IMR-90 (cell line): ENCODE data around the gene HSPG2. TPM values are rescaled to one million over a fixed set of nuclear protein-coding genes. Genes with fewer than 3 reads are reported as not detected.

Experiments
- ATAC-seq: fragments of 200-7000 bp; cut with Tn5 transposase; 2 replicates; pipeline ENCODE4 v1.9.1; 2020; ENCODE audit warnings: low read depth, mild to moderate bottlenecking, moderate library complexity
- BruUV-seq: library from RNA; stranded (reverse); fragments of 400-500 nt; replicated peaks from 2 replicates; lab custom pipeline; 2021; lab: Mats Ljungman, UMichigan
- CTCF ChIA-PET: fragments of 300-600 bp; formaldehyde crosslinking; extraction: SDS; loops from one replicate; lab custom pipeline; 2021; ENCODE audit warnings: antibody characterized with exemption; lab: Yijun Ruan, JAX
- POLR2A ChIA-PET: fragments of 300-600 bp; sonication (Branson Sonifier 250); formaldehyde crosslinking; loops from one replicate; lab custom pipeline; 2022; ENCODE audit warnings: antibody characterized with exemption; ENCODE audit not compliant: unreplicated experiment; lab: Charles Lee
- DNase-seq: peaks from one replicate; pipeline ENCODE4 v3.0.0; 2013
- H2AFZ ChIP-seq: replicated peaks from 2 replicates; pipeline ENCODE3; 2013; ENCODE audit warnings: low read length, mild to moderate bottlenecking; ENCODE audit not compliant: poor library complexity
- H2AK5ac ChIP-seq: 2 replicates; pipeline ENCODE4 v1.6.1; 2013; ENCODE audit warnings: low read depth, low read length, inconsistent platforms
- H2AK9ac ChIP-seq: replicated peaks from 2 replicates; pipeline ENCODE3; 2013; ENCODE audit warnings: mild to moderate bottlenecking, low read depth, low read length, moderate library complexity; ENCODE audit not compliant: poor library complexity
- H2BK120ac ChIP-seq: 2 replicates; pipeline ENCODE4 v1.6.1; 2013; ENCODE audit warnings: low read depth, low read length, inconsistent platforms
- H2BK15ac ChIP-seq: 3 replicates; pipeline ENCODE4 v1.6.1; 2013; ENCODE audit warnings: low read depth, low read length, inconsistent platforms
- H2BK20ac ChIP-seq: 2 replicates; pipeline ENCODE4 v1.6.1; 2013; ENCODE audit warnings: low read depth, mild to moderate bottlenecking, inconsistent platforms, low read length, moderate library complexity
- H2BK5ac ChIP-seq: 2 replicates; pipeline ENCODE4 v1.6.1; 2013; ENCODE audit warnings: mild to moderate bottlenecking, low read depth, low read length, inconsistent platforms; ENCODE audit not compliant: poor library complexity, severe bottlenecking
- H3K14ac ChIP-seq: replicated peaks from 2 replicates; pipeline ENCODE4 v1.6.1; 2013; ENCODE audit warnings: low read depth, low read length, inconsistent platforms
- H3K18ac ChIP-seq: 2 replicates; pipeline ENCODE4 v1.6.1; 2013; ENCODE audit warnings: low read depth, low read length, control low read depth
- H3K23ac ChIP-seq: 2 replicates; pipeline ENCODE4 v1.6.1; 2013; ENCODE audit warnings: low read depth, low read length, inconsistent platforms
- H3K27ac ChIP-seq: 2 replicates; pipeline ENCODE4 v1.5.1; 2013; ENCODE audit warnings: mild to moderate bottlenecking, control low read depth, low read length; ENCODE audit not compliant: insufficient read depth
- H3K27me3 ChIP-seq: 2 replicates; pipeline ENCODE4 v1.6.1; 2013; ENCODE audit warnings: low read length; ENCODE audit not compliant: control insufficient read depth, insufficient read depth
- H3K36me3 ChIP-seq: 2 replicates; pipeline ENCODE4 v1.6.1; 2013; ENCODE audit warnings: low read length, mixed read lengths; ENCODE audit not compliant: control insufficient read depth, insufficient read depth
- H3K4ac ChIP-seq: 2 replicates; pipeline ENCODE4 v1.6.1; 2013; ENCODE audit warnings: low read depth, low read length, inconsistent platforms
- H3K4me1 ChIP-seq: 2 replicates; pipeline ENCODE4 v1.6.1; 2013; ENCODE audit warnings: low read length, mixed read lengths; ENCODE audit not compliant: control insufficient read depth, insufficient read depth
- H3K4me2 ChIP-seq: 2 replicates; pipeline ENCODE4 v1.6.1; 2013; ENCODE audit warnings: low read depth, mild to moderate bottlenecking, control low read depth, low read length, moderate library complexity
- H3K4me3 ChIP-seq: 2 replicates; pipeline ENCODE4 v1.5.1; 2013; ENCODE audit warnings: low read depth, mild to moderate bottlenecking, control low read depth, low read length, moderate library complexity; ENCODE audit not compliant: insufficient read depth
- H3K56ac ChIP-seq: 2 replicates; pipeline ENCODE4 v1.6.1; 2013; ENCODE audit warnings: low read length, inconsistent platforms; ENCODE audit not compliant: insufficient read depth; ENCODE audit errors: extremely low read depth
- H3K79me1 ChIP-seq, 2 experiments: 2 replicates each; pipeline ENCODE4 v1.6.1; 2013; ENCODE audit warnings: low read length in 2 of 2, inconsistent platforms in 1 of 2, low read depth in 1 of 2
- H3K9ac ChIP-seq: 2 replicates; pipeline ENCODE4 v1.6.1; 2013; ENCODE audit warnings: low read depth, low read length, control low read depth
- H3K9me1 ChIP-seq: 2 replicates; pipeline ENCODE4 v1.6.1; 2013; ENCODE audit warnings: low read length, inconsistent platforms; ENCODE audit not compliant: insufficient read depth
- H3K9me3 ChIP-seq: 2 replicates; pipeline ENCODE4 v1.6.1; 2013; ENCODE audit warnings: low read length; ENCODE audit not compliant: control insufficient read depth, insufficient read depth
- H4K20me1 ChIP-seq: 2 replicates; pipeline ENCODE4 v1.6.1; 2013; ENCODE audit warnings: low read length, inconsistent platforms; ENCODE audit not compliant: insufficient read depth
- H4K5ac ChIP-seq: 2 replicates; pipeline ENCODE4 v1.6.1; 2013; ENCODE audit warnings: mild to moderate bottlenecking, low read depth, low read length, control low read depth
- H4K8ac ChIP-seq, 2 experiments: 2 replicates each; pipeline ENCODE4 v1.6.1; 2013; ENCODE audit warnings: low read depth in 2 of 2, low read length in 2 of 2, control low read depth in 1 of 2, inconsistent platforms in 1 of 2
- H4K91ac ChIP-seq: 2 replicates; pipeline ENCODE4 v1.6.1; 2013; ENCODE audit warnings: low read depth, low read length, inconsistent platforms; ENCODE audit not compliant: insufficient read depth
- BHLHE40 ChIP-seq: fragments of 150-350 bp; IDR thresholded peaks from 2 replicates; pipeline ENCODE4 v1.6.1; 2016; ENCODE audit warnings: mild to moderate bottlenecking, low read depth, low read length
- CEBPB ChIP-seq: IDR thresholded peaks from 2 replicates; pipeline ENCODE4 v1.6.1; 2012; ENCODE audit warnings: low read depth, low read length, improper control_type of control experiment
- CHD1 ChIP-seq: IDR thresholded peaks from 2 replicates; pipeline ENCODE4 v1.6.1; 2012; ENCODE audit warnings: low read depth, low read length, improper control_type of control experiment
- CTCF ChIP-seq: conservative IDR thresholded peaks from 2 replicates; pipeline ENCODE4 v1.5.1; 2012; ENCODE audit warnings: mild to moderate bottlenecking, low read depth, low read length, improper control_type of control experiment
- ELK1 ChIP-seq: fragments of 150-350 bp; IDR thresholded peaks from 2 replicates; pipeline ENCODE4 v1.6.1; 2016; ENCODE audit warnings: low read depth, mild to moderate bottlenecking, low read length, moderate library complexity, borderline replicate concordance
- FOS ChIP-seq: fragments of 150-350 bp; IDR thresholded peaks from 2 replicates; pipeline ENCODE4 v1.6.1; 2016; ENCODE audit warnings: low read depth, low read length
- MAFK ChIP-seq: IDR thresholded peaks from 2 replicates; pipeline ENCODE4 v1.6.1; 2012; ENCODE audit warnings: low read depth, low read length, improper control_type of control experiment
- MXI1 ChIP-seq: IDR thresholded peaks from 2 replicates; pipeline ENCODE4 v1.6.1; 2012; ENCODE audit warnings: low read depth, mild to moderate bottlenecking, low read length, moderate library complexity, borderline replicate concordance
- NFE2L2 ChIP-seq: fragments of 150-350 bp; IDR thresholded peaks from 2 replicates; pipeline ENCODE4 v1.6.1; 2016; ENCODE audit warnings: low read depth, mild to moderate bottlenecking, low read length
- POLR2A ChIP-seq: IDR thresholded peaks from 2 replicates; pipeline ENCODE4 v1.6.1; 2012; ENCODE audit warnings: mild to moderate bottlenecking, low read depth, low read length
- RAD21 ChIP-seq: IDR thresholded peaks from 2 replicates; pipeline ENCODE4 v1.6.1; 2012; ENCODE audit warnings: low read length, improper control_type of control experiment
- RCOR1 ChIP-seq: IDR thresholded peaks from 2 replicates; pipeline ENCODE4 v1.6.1; 2012; ENCODE audit warnings: mild to moderate bottlenecking, low read length, improper control_type of control experiment; ENCODE audit not compliant: insufficient replicate concordance
- RFX5 ChIP-seq: IDR thresholded peaks from 2 replicates; pipeline ENCODE4 v1.8.0; 2012; ENCODE audit warnings: low read depth, mild to moderate bottlenecking, low read length, moderate library complexity
- SMC3 ChIP-seq: fragments of 150-350 bp; IDR thresholded peaks from 2 replicates; pipeline ENCODE4 v1.6.1; 2016; ENCODE audit warnings: low read depth, mild to moderate bottlenecking, antibody characterized with exemption, low read length, moderate library complexity
- USF2 ChIP-seq: fragments of 150-350 bp; IDR thresholded peaks from 2 replicates; pipeline ENCODE4 v1.6.1; 2017; ENCODE audit warnings: mild to moderate bottlenecking, antibody characterized with exemption, low read length, low read depth
- WGBS, 2 experiments: methylation state at CpG; one replicate each; pipeline versions ENCODE4 v1.1.5 to v1.1.7; 2013; ENCODE audit warnings: missing lambda C conversion rate in 2 of 2; ENCODE audit not compliant: insufficient read length in 1 of 2; ENCODE audit errors: extremely low coverage in 2 of 2; 5-methylcytosine and 5-hydroxymethylcytosine counted together
- dilution Hi-C: fragments of 300-500 bp; cut with HindIII; formaldehyde crosslinking; loops from one replicate; pipeline ENCODE4 v1.14.3; 2018; ENCODE audit warnings: low sequenced_read_pairs; ENCODE audit not compliant: unreplicated experiment
- in situ Hi-C: fragments of 300-500 bp; cut with MboI; formaldehyde crosslinking; loops from 3 replicates; pipeline ENCODE4 v1.14.3; 2019; ENCODE audit warnings: low sequenced_read_pairs, inconsistent platforms, mixed read lengths
- intact Hi-C: fragments of 100-400 bp; cut with micrococcal nuclease; formaldehyde crosslinking; loops from 2 replicates; pipeline ENCODE4 v1.10.0; 2022
- polyA plus RNA-seq, 3 experiments: library from polyadenylated mRNA; depleted of rRNA; stranded (reverse); fragments of >200 nt; gene quantifications; 2 replicates each; pipeline ENCODE4 v1.2.3, GENCODE V29; 2012; ENCODE audit warnings: low replicate concordance in 1 of 3
- total RNA-seq: library from RNA; depleted of rRNA; stranded (reverse); fragments of >200 nt; gene quantifications from 2 replicates; pipeline ENCODE4 v1.2.3, GENCODE V29; 2012

The HSPG2 gene
- total and polyA plus RNA-seq, 2 of the 4 experiments (the other 2 are of a cell fraction): 15.8 to 94.0 TPM

GRCh38 chr1:21910558-21911204 lies 26.4 kb downstream of the HSPG2 start:
- Histone ChIP-seq H4K5ac (peak overlapping the region; percentile 62), H3K9me1 (peaks cover 13% of the 10 kb centered on the region; the same call in 1 of the 2 replicates), H3K56ac (0 out of 2 replicates have a peak overlapping the region, but pooled peaks have one; percentile 17), H3K27ac (peak overlapping the region; percentile 71; the same call in 1 of the 2 replicates), H3K4me1 (peaks cover 27% of the 10 kb centered on the region), H2AK9ac (peak overlapping the region; percentile 80), H4K8ac (peak overlapping the region; percentile 79 to 83; a peak in 3 of 4 replicates), H3K18ac (0 out of 2 replicates have a peak overlapping the region, but pooled peaks have one; percentile 5), H2BK15ac (no peak overlapping the region), H3K9me3 (no peaks in the 10 kb centered on the region), H2AK5ac (peak overlapping the region; percentile 89), H3K9ac (peak overlapping the region; percentile 22; the same call in 1 of the 2 replicates), H3K27me3 (no peaks in the 10 kb centered on the region), H3K79me1 (peaks cover 48 to 96% of the 10 kb centered on the region in 2 experiments), H2BK5ac (peak overlapping the region; percentile 22), H3K14ac (peak overlapping the region; percentile 53), H2BK20ac (no peak overlapping the region; the same call in 1 of the 2 replicates), H4K20me1 (peaks cover 28% of the 10 kb centered on the region), H4K91ac (peak overlapping the region; percentile 3; the same call in 1 of the 2 replicates), H2BK120ac (no peak overlapping the region), H3K36me3 (peaks cover 3% of the 10 kb centered on the region), H3K4me3 (no peak overlapping the region), H3K23ac (no peak overlapping the region), H2AFZ (no peak overlapping the region), H3K4me2 (no peak overlapping the region), H3K4ac (peak overlapping the region; percentile 71; the same call in 1 of the 2 replicates)
- POLR2A ChIA-PET: no interaction called here
- CTCF ChIA-PET: no interaction called here
- DNase-seq: no peak
- in situ Hi-C loops (no loop called here), dilution Hi-C loops (no loop called here), intact Hi-C loops (no loop called here)
- no TSS peak for BruUV-seq
- WGBS, 2 experiments: 100% methylated on average over 4 of the region's 11 CpGs; no CpG with 5 or more reads in 1 of the 2 experiments
- ATAC-seq: no peak
- TF ChIP-seq CEBPB (no peak), RAD21 (no peak), RCOR1 (no peak), USF2 (no peak), NFE2L2 (no peak), RFX5 (no peak), MXI1 (no peak), POLR2A (no peak), SMC3 (no peak), CTCF (no peak), ELK1 (no peak), MAFK (no peak), CHD1 (no peak), FOS (no peak), BHLHE40 (no peak)
